BLaER1 (cell line): ENCODE results near the gene RPL28.

Experiments
- H3K27ac ChIP-seq: shearing (Covaris generic); formaldehyde crosslinking; 2 replicates; pipeline ENCODE4 v1.8.1; 2022
- H3K27me3 ChIP-seq: shearing (Covaris generic); formaldehyde crosslinking; 2 replicates; pipeline ENCODE4 v1.8.1; 2022
- H3K36me3 ChIP-seq: shearing (Covaris generic); formaldehyde crosslinking; 2 replicates; pipeline ENCODE4 v1.8.1; 2022
- H3K4me1 ChIP-seq: shearing (Covaris generic); formaldehyde crosslinking; 2 replicates; pipeline ENCODE4 v1.8.1; 2022
- H3K4me2 ChIP-seq: shearing (Covaris generic); formaldehyde crosslinking; 2 replicates; pipeline ENCODE4 v1.8.1; 2022
- H3K4me3 ChIP-seq: shearing (Covaris generic); formaldehyde crosslinking; 2 replicates; pipeline ENCODE4 v1.8.1; 2022
- H3K9ac ChIP-seq: shearing (Covaris generic); formaldehyde crosslinking; 2 replicates; pipeline ENCODE4 v1.8.1; 2022
- H3K9me3 ChIP-seq: shearing (Covaris generic); formaldehyde crosslinking; 2 replicates; pipeline ENCODE4 v1.8.1; 2022
- H4K20me1 ChIP-seq: shearing (Covaris generic); formaldehyde crosslinking; 2 replicates; pipeline ENCODE4 v1.8.1; 2022
- Cebpa-rat ChIP-seq: shearing (Covaris generic); IDR thresholded peaks from 2 replicates; pipeline ENCODE4 v1.8.1; 2022

RPL28 gene

GRCh38 chr19:55423225-55424005 lies 37.7 kb downstream of the RPL28 start:
- H3K4me2 ChIP-seq: no peak overlapping the region

GRCh38 chr19:55424518-55424917 lies 38.8 kb downstream of the RPL28 start:
- Histone ChIP-seq H4K20me1 (no peaks in the 10 kb centered on the region), H3K27ac (no peak overlapping the region), H3K4me3 (no peak overlapping the region), H3K4me1 (peaks cover 27% of the 10 kb centered on the region), H3K9ac (no peak overlapping the region), H3K9me3 (peaks cover 11% of the 10 kb centered on the region), H3K4me2 (no peak overlapping the region), H3K36me3 (peaks cover 8% of the 10 kb centered on the region; the same call in 1 of the 2 replicates), H3K27me3 (no peaks in the 10 kb centered on the region)
- TF ChIP-seq Cebpa-rat: no peak

More at GRCh38 chr19:55423225-55424005, 37.7 kb downstream of the RPL28 start:
- H3K36me3 ChIP-seq: peaks cover 10% of the 10 kb centered on the region; the same call in 1 of the 2 replicates
- no peaks in the 10 kb centered on the region for H3K27me3 ChIP-seq
- H3K4me3 ChIP-seq: no peak overlapping the region
- no peak overlapping the region for H3K27ac ChIP-seq
- peaks cover 15% of the 10 kb centered on the region for H3K9me3 ChIP-seq
- no peak for TF ChIP-seq Cebpa-rat
- no peaks in the 10 kb centered on the region for H4K20me1 ChIP-seq
- peaks cover 38% of the 10 kb centered on the region for H3K4me1 ChIP-seq
- no peak overlapping the region for H3K9ac ChIP-seq

DNA sequence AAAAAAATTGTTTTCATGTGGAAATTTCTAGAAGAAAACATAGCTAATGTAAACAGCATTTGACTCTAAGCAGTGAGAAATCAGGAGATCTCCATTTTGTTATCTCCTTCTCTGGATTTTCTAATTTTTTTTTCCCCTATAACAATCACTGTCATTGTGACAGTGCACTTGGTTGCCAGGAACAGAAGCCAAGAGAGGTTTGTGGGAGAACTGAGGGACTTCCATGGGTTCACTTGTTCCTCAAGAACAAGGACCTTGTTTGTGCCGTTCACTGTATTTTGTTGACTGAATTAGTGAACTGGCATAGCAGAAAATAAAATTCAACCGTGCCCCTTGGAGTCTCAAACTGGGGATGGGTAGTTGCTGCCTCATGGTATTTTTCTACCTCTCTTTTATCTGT lies 40.3 kb downstream of the RPL28 start:
- no peaks in the 10 kb centered on the region for H3K27me3 ChIP-seq

DNA sequence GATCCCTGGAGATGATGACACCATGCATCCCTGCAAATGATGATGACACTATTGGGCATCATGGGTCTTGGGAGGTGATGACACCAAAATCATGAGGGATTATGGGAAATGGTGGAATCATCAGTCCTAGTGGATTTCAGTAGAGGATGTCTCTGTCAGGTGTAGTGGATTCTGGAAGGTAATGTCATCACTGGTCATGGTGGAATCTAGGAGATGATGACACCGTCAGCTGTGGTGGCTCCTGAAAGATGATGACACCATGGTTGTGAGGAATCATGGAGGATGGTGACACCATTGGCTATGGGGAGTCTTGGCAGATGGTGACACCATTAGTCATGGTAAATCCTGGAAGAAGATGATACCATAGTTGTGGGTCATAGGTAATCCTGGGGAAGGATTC lies 45.5 kb downstream of the RPL28 start:
- no peaks in the 10 kb centered on the region for H4K20me1 ChIP-seq
- peaks cover 33% of the 10 kb centered on the region for H3K9me3 ChIP-seq
- no peaks in the 10 kb centered on the region for H3K36me3 ChIP-seq
- no peak overlapping the region for H3K4me2 ChIP-seq
- no peak overlapping the region for H3K9ac ChIP-seq
- peaks cover 10% of the 10 kb centered on the region; the same call in 1 of the 2 replicates for H3K27me3 ChIP-seq
- TF ChIP-seq Cebpa-rat: no peak
- H3K4me3 ChIP-seq: no peak overlapping the region
- H3K27ac ChIP-seq: no peak overlapping the region
- H3K4me1 ChIP-seq: no peaks in the 10 kb centered on the region

More for the DNA sequence above, 40.3 kb downstream of the RPL28 start:
- no peak overlapping the region for H3K27ac ChIP-seq
- H3K36me3 ChIP-seq: no peaks in the 10 kb centered on the region
- no peak overlapping the region for H3K4me3 ChIP-seq
- H4K20me1 ChIP-seq: no peaks in the 10 kb centered on the region
- peaks cover 16% of the 10 kb centered on the region for H3K4me1 ChIP-seq
- peaks cover 11% of the 10 kb centered on the region; the same call in 1 of the 2 replicates for H3K9me3 ChIP-seq
- no peak overlapping the region for H3K9ac ChIP-seq
- H3K4me2 ChIP-seq: no peak overlapping the region
- no peak for TF ChIP-seq Cebpa-rat

- Histone ChIP-seq H3K4me2 (no peak overlapping the region), H3K9ac (no peak overlapping the region), H3K27ac (no peak overlapping the region), H4K20me1 (no peaks in the 10 kb centered on the region), H3K27me3 (peaks cover 22% of the 10 kb centered on the region; the same call in 1 of the 2 replicates), H3K36me3 (no peaks in the 10 kb centered on the region), H3K9me3 (peaks cover 33% of the 10 kb centered on the region), H3K4me3 (no peak overlapping the region), H3K4me1 (no peaks in the 10 kb centered on the region)
- no peak for TF ChIP-seq Cebpa-rat
Observed at GRCh38 chr19:55432241-55432959, 46.7 kb downstream of the RPL28 start.

DNA sequence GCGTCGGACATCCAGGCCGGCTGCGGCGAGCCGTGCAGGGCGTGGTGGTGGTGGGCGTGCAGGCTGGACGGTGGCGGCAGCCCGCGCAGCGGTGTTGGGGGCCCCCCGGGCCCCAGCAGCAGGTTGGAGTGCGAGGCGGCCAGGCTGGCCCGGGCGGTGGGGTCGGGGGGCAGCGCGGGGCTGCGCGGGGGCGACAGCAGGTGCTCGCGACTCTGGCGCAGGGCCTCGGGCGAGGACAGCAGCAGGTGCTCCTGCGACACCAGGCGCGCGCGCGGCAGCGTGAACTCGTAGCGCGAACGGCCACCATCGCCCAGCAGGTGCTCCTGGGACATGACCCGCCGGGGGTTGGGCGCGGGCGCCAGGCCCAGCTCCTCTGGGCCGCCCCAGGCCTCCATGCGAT lies 47.6 kb downstream of the RPL28 start:
- peaks cover 33% of the 10 kb centered on the region for H3K9me3 ChIP-seq
- H3K27ac ChIP-seq: no peak overlapping the region
- no peak overlapping the region for H3K4me3 ChIP-seq
- H3K36me3 ChIP-seq: no peaks in the 10 kb centered on the region
- H3K27me3 ChIP-seq: peaks cover 28% of the 10 kb centered on the region
- H3K4me2 ChIP-seq: no peak overlapping the region
- no peak overlapping the region for H3K9ac ChIP-seq
- no peaks in the 10 kb centered on the region for H3K4me1 ChIP-seq
- no peak for TF ChIP-seq Cebpa-rat
- H4K20me1 ChIP-seq: no peaks in the 10 kb centered on the region

GRCh38 chr19:55434356-55434919 lies 48.7 kb downstream of the RPL28 start:
- Histone ChIP-seq H3K4me3 (no peak overlapping the region), H3K36me3 (no peaks in the 10 kb centered on the region), H3K27ac (no peak overlapping the region), H3K4me1 (no peaks in the 10 kb centered on the region), H3K9ac (no peak overlapping the region), H3K9me3 (peaks cover 33% of the 10 kb centered on the region), H4K20me1 (peaks cover 8% of the 10 kb centered on the region; the same call in 1 of the 2 replicates), H3K4me2 (no peak overlapping the region), H3K27me3 (peaks cover 40% of the 10 kb centered on the region)
- no peak for TF ChIP-seq Cebpa-rat

- peaks cover 31% of the 10 kb centered on the region for H3K9me3 ChIP-seq
- H3K4me3 ChIP-seq: no peak overlapping the region
- peaks cover 11% of the 10 kb centered on the region; the same call in 1 of the 2 replicates for H4K20me1 ChIP-seq
Observed at GRCh38 chr19:55435020-55435419, 49.3 kb downstream of the RPL28 start.

DNA sequence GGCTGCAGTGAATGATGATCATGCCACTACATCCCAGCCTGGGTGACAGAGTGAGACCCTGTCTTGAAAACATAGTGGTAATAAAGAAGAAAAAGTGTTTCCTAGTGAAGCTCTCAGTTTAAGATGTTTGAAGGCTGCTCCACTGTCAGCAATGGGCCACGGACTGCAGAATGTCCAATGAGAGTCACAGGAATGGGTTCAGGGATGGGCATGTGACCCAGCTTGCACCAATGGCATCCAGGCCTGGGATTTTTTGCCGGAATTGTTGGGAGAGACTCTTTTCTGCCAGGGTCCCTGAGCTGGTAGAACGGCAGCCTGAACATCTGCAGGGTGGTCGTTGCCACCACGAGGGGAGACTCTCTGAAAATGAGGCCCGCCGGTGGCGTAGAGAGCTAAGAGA lies 51.1 kb downstream of the RPL28 start:
- Histone ChIP-seq H3K27ac (no peak overlapping the region), H3K9me3 (peaks cover 21% of the 10 kb centered on the region), H3K4me3 (no peak overlapping the region), H3K4me1 (peaks cover 11% of the 10 kb centered on the region; the same call in 1 of the 2 replicates), H4K20me1 (peaks cover 20% of the 10 kb centered on the region; the same call in 1 of the 2 replicates), H3K4me2 (no peak overlapping the region), H3K36me3 (no peaks in the 10 kb centered on the region), H3K9ac (no peak overlapping the region), H3K27me3 (peaks cover 64% of the 10 kb centered on the region)
- TF ChIP-seq Cebpa-rat: no peak

More at GRCh38 chr19:55435020-55435419, 49.3 kb downstream of the RPL28 start:
- H3K27me3 ChIP-seq: peaks cover 46% of the 10 kb centered on the region
- H3K36me3 ChIP-seq: no peaks in the 10 kb centered on the region
- H3K4me1 ChIP-seq: no peaks in the 10 kb centered on the region
- H3K27ac ChIP-seq: no peak overlapping the region
- no peak overlapping the region for H3K4me2 ChIP-seq
- TF ChIP-seq Cebpa-rat: no peak
- no peak overlapping the region for H3K9ac ChIP-seq
